GM10248 (cell line): ENCODE results near the gene PADI2.

ENCODE experiments used
- CTCF ChIA-PET: fragments of 300-600 bp; sonication (Branson Sonifier 250); formaldehyde crosslinking; extraction: SDS; loops from one replicate; lab custom pipeline; 2021; ENCODE audit warnings: antibody characterized with exemption; lab: Yijun Ruan, JAX
- POLR2A ChIA-PET: fragments of 350-650 bp; sonication (Branson Sonifier 250); formaldehyde crosslinking; extraction: SDS; loops from one replicate; lab custom pipeline; 2020; ENCODE audit warnings: antibody characterized with exemption; lab: Yijun Ruan, JAX
- DNase-seq: peaks from one replicate; pipeline ENCODE4 v3.0.0; 2012; ENCODE audit errors: extremely low spot score
- CTCF ChIP-seq: IDR thresholded peaks from 2 replicates; pipeline ENCODE4 v1.5.1; 2012; ENCODE audit warnings: mild to moderate bottlenecking, low read depth; ENCODE audit errors: extremely low read depth, missing control alignments, control extremely low read depth

PADI2 gene

DNA sequence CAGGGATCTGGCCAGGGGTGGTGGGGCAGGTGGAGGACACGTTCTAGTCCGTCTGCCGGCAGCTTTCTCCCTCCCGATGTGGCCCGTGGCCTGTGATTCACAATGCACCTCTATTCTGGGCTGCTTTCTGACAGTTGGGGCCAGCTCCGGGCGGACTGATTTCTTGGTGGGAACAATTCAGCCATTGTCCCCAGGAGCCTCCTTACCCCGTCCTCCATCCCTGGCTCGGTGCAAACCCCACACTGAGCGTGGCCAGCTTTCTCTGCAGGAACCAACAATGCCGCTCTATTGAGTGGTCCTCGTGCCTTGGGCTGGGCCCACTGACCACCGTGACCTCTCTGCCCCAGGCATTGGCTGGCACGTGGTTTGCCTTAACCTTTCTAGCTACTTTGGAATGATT, 29.7 kb downstream of the PADI2 start:
- TF ChIP-seq CTCF = no peak
- POLR2A ChIA-PET = no interaction called here
- no peak for DNase-seq

GRCh38 chr1:17086751-17087150, 32.5 kb downstream of the PADI2 start:
- TF ChIP-seq CTCF = no peak
- ChIA-PET CTCF (interaction anchor here (1.1 kb wide), 2 partner anchors 12 to 30 kb away, joined by 3 to 4 read pairs; no protein-coding TSS in a partner anchor), POLR2A (no interaction called here)
- DNase-seq = no peak

More for the DNA sequence above, 29.7 kb downstream of the PADI2 start:
- CTCF ChIA-PET = interaction anchor here (1.0 kb wide), 1 partner anchor 15 kb away, joined by 3 read pairs; no protein-coding TSS in a partner anchor

DNA sequence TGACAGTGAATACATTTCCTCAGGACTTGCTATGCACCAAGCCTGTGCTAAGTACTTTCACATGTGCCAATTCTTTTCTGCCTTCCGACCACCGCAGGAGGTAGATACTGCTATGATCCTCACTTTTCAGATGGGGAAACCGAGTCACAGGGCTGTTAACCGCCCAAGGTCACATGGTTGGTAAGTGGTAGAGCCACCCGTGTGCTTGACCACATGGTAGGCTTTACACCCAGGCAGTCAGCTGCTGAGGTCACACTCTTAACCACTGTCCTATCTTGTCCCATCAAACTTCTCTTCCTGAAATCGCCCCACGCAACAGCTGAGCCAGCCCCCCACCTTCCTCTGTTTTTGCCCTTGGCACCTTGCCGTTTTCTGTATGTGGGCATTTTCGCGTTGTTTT, 34.5 kb downstream of the PADI2 start:
- TF ChIP-seq CTCF = no peak
- ChIA-PET CTCF (no interaction called here), POLR2A (no interaction called here)
- no peak for DNase-seq

- ChIA-PET POLR2A (no interaction called here), CTCF (interaction anchor here (1.5 kb wide), 1 partner anchor 154 kb away, joined by 3 read pairs; no protein-coding TSS in a partner anchor)
- no peak for DNase-seq
- no peak for TF ChIP-seq CTCF
Measured at GRCh38 chr1:17082761-17083160, 36.5 kb downstream of the PADI2 start.

DNA sequence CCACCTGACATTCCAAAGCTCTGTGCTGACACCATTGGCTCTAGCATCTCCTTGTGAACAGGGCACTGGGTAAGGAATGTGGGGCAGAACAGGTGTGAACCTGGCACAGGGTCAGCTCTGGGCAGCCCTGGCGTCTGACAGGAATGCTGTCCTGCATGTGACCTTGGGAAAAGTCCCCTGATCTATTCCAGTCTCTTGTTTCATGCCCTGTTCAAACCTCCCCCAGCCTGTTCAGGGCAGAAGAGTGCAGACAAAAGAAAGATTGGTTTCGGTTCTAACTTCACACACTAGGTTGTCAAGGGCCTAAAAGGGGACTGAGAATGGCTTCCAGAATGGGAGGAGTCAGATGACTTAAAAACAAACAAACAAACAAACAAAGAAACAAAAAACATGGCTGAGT, 37.8 kb downstream of the PADI2 start:
- CTCF ChIA-PET = no interaction called here
- no peak for DNase-seq
- no peak for TF ChIP-seq CTCF
- POLR2A ChIA-PET = no interaction called here

GRCh38 chr1:17080880-17081279, 38.4 kb downstream of the PADI2 start:
- POLR2A ChIA-PET = no interaction called here
- no peak for DNase-seq
- CTCF ChIA-PET = interaction anchor here (1.2 kb wide), 1 partner anchor 156 kb away, joined by 3 read pairs; no protein-coding TSS in a partner anchor
- TF ChIP-seq CTCF = no peak
